GM21447 (cell line): ENCODE measurements around the gene FCGR2B.
"Not testable (repeated sequence)": the region's sequence is repeated elsewhere in the genome, so short reads cannot be mapped to it uniquely, and the experiment has no call there.

Source experiments
- ATAC-seq: cut with Tn5 transposase; IDR thresholded peaks from one replicate; pipeline ENCODE4 v1.9.1; 2021; ENCODE audit not compliant: unreplicated experiment

The FCGR2B gene

DNA sequence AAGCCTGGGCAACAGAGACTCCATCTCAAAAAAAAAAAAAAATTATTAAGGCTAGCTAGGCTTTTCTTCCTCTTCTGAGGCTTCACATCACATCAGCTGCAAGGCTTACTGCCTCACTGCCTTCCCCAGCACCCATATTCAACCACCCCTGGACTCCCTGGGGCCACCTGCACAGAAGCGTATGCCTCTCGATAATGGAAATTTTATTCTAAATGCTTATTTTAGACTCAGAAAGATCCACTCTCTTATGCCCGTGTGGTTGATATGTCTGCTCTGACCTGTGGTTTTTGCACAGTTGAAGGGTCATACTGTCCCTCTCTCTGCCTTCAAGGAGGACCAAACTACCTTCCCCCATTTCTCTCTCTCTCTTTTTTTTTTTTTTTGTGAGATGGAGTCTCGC lies 42.6 kb downstream of the FCGR2B start:
- ATAC-seq: peak; percentile 21

- no peak for ATAC-seq
These were observed 43.2 kb downstream of the FCGR2B start for GRCh38 chr1:161706113-161706481.

- ATAC-seq: peak; percentile 68
These were observed 43.8 kb downstream of the FCGR2B start, which contains the start of gene FCRLA for GRCh38 chr1:161706482-161707347. Gene FCRLA, plus strand, starts transcription at chr1:161707229. Its CDS starts 36 bp downstream, at chr1:161707265.

GRCh38 chr1:161707503-161707902 lies 44.6 kb downstream of the FCGR2B start:
- no peak for ATAC-seq

- no peak for ATAC-seq
These were observed 46.4 kb downstream of the FCGR2B start for GRCh38 chr1:161709373-161709772.

DNA sequence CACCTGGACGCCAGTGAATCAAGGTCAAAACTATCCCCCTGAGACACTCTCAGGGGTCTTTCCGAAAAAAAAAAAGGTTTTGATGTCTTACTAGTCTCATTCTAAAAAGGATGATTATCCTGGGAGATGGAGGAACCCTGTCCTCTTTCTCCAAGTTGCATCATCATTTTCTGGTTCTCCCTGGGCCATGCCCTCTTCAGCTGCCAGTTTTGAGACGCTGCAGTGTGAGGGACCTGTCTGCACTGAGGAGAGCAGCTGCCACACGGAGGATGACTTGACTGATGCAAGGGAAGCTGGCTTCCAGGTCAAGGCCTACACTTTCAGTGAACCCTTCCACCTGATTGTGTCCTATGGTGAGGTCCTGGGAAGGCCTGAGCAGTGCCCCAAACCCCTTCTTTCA lies 47.6 kb downstream of the FCGR2B start:
- no peak for ATAC-seq

- ATAC-seq: peak; percentile 56
These were observed 55.8 kb downstream of the FCGR2B start for GRCh38 chr1:161718559-161719324.

DNA sequence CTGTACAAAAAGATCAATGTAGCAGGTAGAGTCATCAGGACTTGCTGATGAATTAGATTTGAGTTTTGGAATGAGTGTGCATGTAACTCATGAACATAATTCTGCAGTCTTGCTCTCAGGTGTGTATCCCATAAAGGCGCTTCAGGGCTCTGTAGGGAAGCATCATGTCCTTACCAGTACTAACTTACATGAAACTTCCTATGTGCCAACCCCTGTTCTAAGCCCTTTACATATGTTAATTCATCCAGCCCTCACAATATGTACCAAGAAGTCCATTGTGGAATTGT lies 56.3 kb downstream of the FCGR2B start:
- peak; percentile 40 for ATAC-seq

DNA sequence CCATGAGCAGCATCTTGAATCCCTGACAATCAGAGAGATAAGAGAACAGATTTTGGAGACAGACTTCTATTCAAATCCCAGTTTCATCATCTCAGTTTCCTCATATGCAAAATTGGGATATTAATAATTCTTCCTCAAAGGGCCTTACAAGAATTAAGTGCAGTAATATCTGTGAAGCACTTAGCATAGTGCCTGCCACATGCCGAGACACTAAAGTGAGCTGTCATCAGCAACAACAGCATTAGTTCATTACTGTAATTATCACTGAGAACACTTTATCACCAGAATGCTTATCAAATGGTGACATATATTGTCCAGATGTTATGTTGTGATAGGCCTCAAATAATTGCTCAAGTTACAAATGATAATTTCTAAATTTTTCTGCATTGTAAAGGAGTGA lies 57.5 kb downstream of the FCGR2B start:
- ATAC-seq: no peak

DNA sequence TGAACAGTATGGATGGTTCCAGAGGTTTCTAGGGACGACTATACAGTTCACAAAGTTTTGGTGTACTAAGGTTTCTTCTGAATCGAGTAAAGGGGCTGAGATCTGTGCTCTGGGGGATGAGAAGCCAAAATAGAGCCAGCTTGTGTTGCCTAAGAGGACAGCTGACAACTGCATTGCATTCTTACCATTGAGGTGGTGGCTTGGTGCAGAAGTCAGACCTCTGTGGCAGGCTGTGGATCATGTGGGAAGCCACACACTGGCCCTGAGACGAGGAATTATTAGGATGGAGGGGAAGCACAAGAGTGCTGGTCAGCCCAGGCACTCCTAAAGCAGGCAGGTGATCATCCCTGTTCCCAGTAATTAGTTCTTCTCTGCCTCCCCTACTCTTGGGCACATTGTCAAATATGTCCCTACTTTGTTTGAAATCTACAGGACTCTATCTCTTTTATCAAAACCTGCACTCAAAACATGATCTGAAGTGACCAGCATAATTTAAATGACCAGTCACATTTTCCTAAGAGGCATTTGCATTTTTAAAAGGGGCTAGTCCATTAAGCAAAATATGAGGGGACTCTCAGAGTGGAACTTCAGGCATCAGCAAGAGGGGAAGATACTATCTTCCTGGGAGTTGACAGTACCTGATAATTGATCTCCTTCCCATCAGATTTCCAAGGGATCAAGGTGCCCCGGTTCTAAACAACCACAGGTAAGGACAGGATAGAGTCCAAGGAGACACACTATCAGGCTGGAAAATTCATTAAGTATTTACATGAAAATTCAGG lies 58.2 kb downstream of the FCGR2B start, which contains the start of gene FCRLB:
FCRLB (plus strand) TSS at position 589 of the 782 bp plus-strand sequence. CDS start 1,129 bp downstream, outside the sequence.
- ATAC-seq: no peak

- no peak for ATAC-seq
These were observed 58.9 kb downstream of the FCGR2B start for GRCh38 chr1:161721738-161722343.

DNA sequence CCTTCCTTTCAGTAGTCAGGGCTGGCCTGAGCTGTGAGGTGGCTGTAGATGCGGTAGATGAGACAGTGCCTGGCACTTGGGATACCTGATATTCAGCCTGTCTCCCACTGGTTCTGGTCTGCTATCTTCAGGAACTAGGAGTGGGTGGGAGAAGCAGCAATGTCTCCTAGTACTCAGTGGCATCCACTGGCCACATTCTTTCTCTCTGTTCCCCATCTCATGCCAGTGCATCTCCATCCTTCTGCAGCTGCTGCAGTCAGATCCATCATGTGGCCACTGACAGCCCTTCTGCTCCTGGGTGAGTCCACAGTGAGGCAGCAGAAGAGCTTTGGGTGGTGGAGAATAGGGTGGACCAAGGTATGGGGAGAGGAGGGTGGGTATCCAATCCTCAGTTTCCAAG lies 59.5 kb downstream of the FCGR2B start:
- ATAC-seq: no peak

DNA sequence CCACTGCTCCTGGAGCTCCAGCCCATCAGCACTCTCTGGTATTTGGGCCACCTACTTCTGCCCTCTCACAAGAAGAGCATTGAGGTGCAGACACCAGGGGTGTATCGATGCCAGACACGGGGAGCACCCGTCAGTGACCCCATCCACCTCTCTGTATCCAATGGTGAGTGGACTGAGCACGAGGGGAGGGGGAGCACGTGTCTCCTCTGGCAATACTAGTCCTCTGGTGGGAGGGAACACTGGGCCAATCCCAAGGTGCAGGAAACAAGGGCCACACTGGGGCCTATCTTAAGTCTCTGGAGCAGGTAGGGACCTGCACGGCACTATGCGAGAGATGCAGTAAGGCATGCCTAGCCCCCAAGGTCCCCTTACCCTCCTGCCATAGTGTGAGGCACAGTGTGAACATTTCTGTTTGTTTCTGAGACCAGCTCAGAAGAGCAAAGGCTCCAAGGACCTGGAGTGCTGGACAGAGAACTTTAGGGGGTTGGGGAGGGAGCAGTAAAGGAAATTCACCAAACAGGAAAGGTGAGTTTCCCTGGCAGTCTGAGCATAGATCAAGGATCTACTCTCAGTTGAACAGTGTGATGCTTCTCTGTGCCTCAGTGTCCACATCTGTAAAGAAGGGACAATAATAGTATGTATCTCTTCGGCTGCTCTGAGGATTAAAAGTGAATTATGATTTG lies 60.7 kb downstream of the FCGR2B start:
- no peak for ATAC-seq

DNA sequence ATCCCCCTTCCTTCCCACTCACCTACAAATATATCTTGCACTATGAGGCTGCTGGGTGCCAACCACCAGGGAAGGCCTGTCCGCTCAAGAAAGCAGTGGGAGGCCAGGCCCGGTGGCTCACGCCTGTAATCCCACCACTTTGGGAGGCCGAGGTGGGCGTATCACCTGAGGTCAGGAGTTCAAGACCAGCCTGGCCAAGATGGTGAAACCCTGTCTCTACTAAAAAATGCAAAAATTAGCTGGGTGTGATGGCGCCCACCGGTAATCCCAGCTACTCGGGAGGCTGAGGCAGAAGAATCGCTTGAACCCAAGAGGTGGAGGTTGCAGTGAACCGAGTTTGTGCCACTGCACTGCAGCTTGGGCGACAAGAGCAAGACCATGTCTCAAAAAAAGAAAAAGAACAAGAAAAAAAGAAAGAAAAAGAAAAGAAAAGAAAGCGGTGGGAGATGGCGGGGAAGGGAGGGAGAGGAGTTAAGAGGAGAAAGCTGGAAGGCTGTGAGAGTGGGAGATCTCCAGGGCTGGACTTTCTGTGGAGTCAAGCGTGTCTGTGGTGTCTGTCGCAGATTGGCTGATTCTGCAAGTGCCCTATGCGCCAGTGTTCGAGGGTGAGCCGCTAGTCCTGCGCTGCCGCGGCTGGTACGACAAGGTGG lies 62.4 kb downstream of the FCGR2B start:
- not testable (repeated sequence) for ATAC-seq

- ATAC-seq: peak; percentile 15
These were observed 63.0 kb downstream of the FCGR2B start for GRCh38 chr1:161725908-161726472.

DNA sequence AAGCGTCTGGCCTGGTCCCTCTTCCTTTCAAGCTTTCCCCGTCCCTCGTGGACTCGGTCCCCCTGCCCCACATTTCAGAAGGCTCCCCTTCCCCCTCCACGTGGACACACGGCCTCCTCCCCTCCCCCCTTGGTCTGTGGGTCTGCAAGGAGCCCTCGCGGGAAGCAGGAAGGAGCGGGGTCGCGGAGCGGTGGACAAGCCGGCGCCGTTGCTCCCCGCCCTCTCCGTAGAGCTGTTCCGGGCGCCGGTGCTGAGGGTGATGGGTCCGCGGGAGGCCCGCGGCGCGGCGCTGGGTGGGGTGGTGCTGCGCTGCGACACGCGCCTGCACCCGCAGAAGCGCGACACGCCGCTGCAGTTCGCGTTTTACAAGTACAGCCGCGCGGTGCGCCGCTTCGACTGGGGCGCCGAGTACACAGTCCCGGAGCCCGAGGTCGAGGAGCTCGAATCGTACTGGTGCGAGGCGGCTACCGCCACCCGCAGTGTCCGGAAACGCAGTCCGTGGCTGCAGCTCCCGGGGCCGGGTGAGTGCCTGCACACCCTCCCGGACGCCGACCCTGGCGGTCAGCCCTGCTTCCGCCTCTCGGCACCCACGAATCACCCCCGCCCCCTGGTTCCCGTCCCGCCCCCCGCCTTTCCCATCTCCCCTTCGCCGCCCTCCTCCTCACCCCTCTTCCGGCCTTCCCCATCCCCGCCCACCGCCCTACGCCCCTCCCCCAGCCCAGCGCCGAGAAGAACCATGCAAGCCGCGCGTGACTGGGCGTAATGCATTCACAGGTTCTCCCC lies 63.7 kb downstream of the FCGR2B start:
- peak; percentile 50 for ATAC-seq

- ATAC-seq: peak; percentile 20
These were observed 64.4 kb downstream of the FCGR2B start for GRCh38 chr1:161727256-161727924.
